Gastroesophageal sphincter (tissue), 4 donors: Measurements from ENCODE around the gene POLR2J3. TPM values are rescaled to one million over a fixed set of nuclear protein-coding genes. Genes with fewer than 3 reads are reported as not detected.
A peak's percentile ranks its signal among the peaks of the same experiment; 100 is the strongest.
"Not testable (repeated sequence)": the region's sequence is repeated elsewhere in the genome, so short reads cannot be mapped to it uniquely, and the experiment has no call there.

Experiments used
- ATAC-seq: fragments of 150-250 bp; one replicate; pipeline ENCODE4 v1.9.1; 2016; ENCODE audit warnings: mild to moderate bottlenecking, moderate library complexity
- H3K27ac ChIP-seq, 4 donors: fragments of 200-600 bp; sonication (generic) in 3 of 4; 1 replicate in 3 of 4; 2 replicates in 1 of 4; pipeline ENCODE4 v1.5.1; 2016 to 2019
- H3K27me3 ChIP-seq: fragments of 200-600 bp; sonication (generic); one replicate; pipeline ENCODE4 v1.5.1; 2019
- H3K36me3 ChIP-seq, 2 donors: fragments of 200-600 bp; sonication (generic); one replicate each; pipeline ENCODE4 v1.5.1; 2019; ENCODE audit warnings: control low read depth in 1 of 2
- H3K4me1 ChIP-seq, 3 donors: fragments of 200-600 bp; sonication (generic); 1 replicate in 2 of 3; 2 replicates in 1 of 3; pipeline ENCODE4 v1.5.1; 2016 to 2019; ENCODE audit warnings: control low read depth in 2 of 3
- H3K4me3 ChIP-seq, 2 donors: fragments of 200-600 bp; sonication (generic); one replicate each; pipeline ENCODE4 v1.5.1; 2019; ENCODE audit warnings: mild to moderate bottlenecking in 1 of 2, moderate library complexity in 1 of 2
- H3K9me3 ChIP-seq, 3 donors: fragments of 200-600 bp; sonication (generic); one replicate each; pipeline ENCODE4 v1.5.1; 2017 to 2019; ENCODE audit warnings: control low read depth in 2 of 3
- WGBS, 2 donors: methylation state at CpG; one replicate each; pipeline ENCODE4 v1.1.5; 2018; ENCODE audit warnings: low coverage in 1 of 2; 5-methylcytosine and 5-hydroxymethylcytosine counted together
- total RNA-seq, 4 donors: library from RNA; depleted of rRNA; stranded (reverse); fragments of >200 nt; gene quantifications; one replicate each; pipeline ENCODE4 v1.1.0, GENCODE V29; 2016

POLR2J3 gene
- total RNA-seq, 4 donors from 2014 or later, result 11.8 to 25.7 (median 17.5) TPM

GRCh38 chr7:102527822-102528793 is 44.3 kb downstream of the POLR2J3 start:
- not testable (repeated sequence) for H3K9me3 ChIP-seq, H3K4me1 ChIP-seq, H3K36me3 ChIP-seq, H3K4me3 ChIP-seq, H3K27ac ChIP-seq, H3K27me3 ChIP-seq
- WGBS, 2 donors, result no CpG with 5 or more reads among the region's 13 CpGs
- peak; percentile 32 for ATAC-seq

- H3K36me3 ChIP-seq, H3K4me1 ChIP-seq, H3K27ac ChIP-seq, H3K9me3 ChIP-seq, H3K4me3 ChIP-seq, ATAC-seq, H3K27me3 ChIP-seq: not testable (repeated sequence)
- WGBS, 2 donors, result no CpG with 5 or more reads among the region's 8 CpGs
These were observed 45.2 kb downstream of the POLR2J3 start for GRCh38 chr7:102527182-102527581.

GRCh38 chr7:102524803-102525202 is 47.6 kb downstream of the POLR2J3 start:
- H3K27ac ChIP-seq, H3K27me3 ChIP-seq, H3K36me3 ChIP-seq, ATAC-seq, H3K9me3 ChIP-seq, H3K4me1 ChIP-seq, H3K4me3 ChIP-seq: not testable (repeated sequence)
- no CpG with 5 or more reads among the region's 2 CpGs for WGBS, 2 donors

GRCh38 chr7:102520797-102521196 is 51.6 kb downstream of the POLR2J3 start:
- H3K9me3 ChIP-seq, H3K27me3 ChIP-seq, H3K4me1 ChIP-seq, H3K27ac ChIP-seq, ATAC-seq, H3K4me3 ChIP-seq, H3K36me3 ChIP-seq: not testable (repeated sequence)
- WGBS, 2 donors, result 83% methylated on average over 4 of the region's 5 CpGs; no CpG with 5 or more reads in 1 of the 2 donors

- not testable (repeated sequence) for H3K27me3 ChIP-seq, H3K4me1 ChIP-seq, H3K36me3 ChIP-seq, H3K9me3 ChIP-seq, H3K27ac ChIP-seq
- peak; percentile 97 for ATAC-seq
- no CpG with 5 or more reads among the region's 61 CpGs for WGBS, 2 donors
- H3K4me3 ChIP-seq, result peak within 1 kb of the TSS in 1 of 2 donors; percentile 43
These were observed 54.7 kb downstream of the POLR2J3 start, which contains the start of gene RASA4B for GRCh38 chr7:102517550-102518147. Gene RASA4B (minus strand): TSS chr7:102517777. CDS start chr7:102517710, 67 bp downstream.

Other genes with a start within 250 kb of the POLR2J3 start
- gene SPDYE6, start 216.1 kb downstream of the POLR2J3 start, total RNA-seq, result not detected
- gene PRKRIP1, start 176.2 kb downstream of the POLR2J3 start, total RNA-seq, result 10 to 100 TPM; 11.7 to 48.7 (median 24.4) TPM
- gene ORAI2, start 139.0 kb downstream of the POLR2J3 start, total RNA-seq, result 10 to 100 TPM in 1 of 4 donors, 1 to 10 TPM in 3; 3.3 to 15.6 (median 6.7) TPM
- 10 to 100 TPM in 3 of 4 donors, 1 to 10 TPM in 1; 9.7 to 31.6 (median 14.8) TPM for gene ALKBH4, start 107.7 kb downstream of the POLR2J3 start, total RNA-seq
- gene LRWD1, start 107.6 kb downstream of the POLR2J3 start, total RNA-seq, result 10 to 100 TPM in 3 of 4 donors, 1 to 10 TPM in 1; 7.5 to 24.4 (median 12.3) TPM
- 10 to 100 TPM in 3 of 4 donors, 1 to 10 TPM in 1; 6.7 to 24.1 (median 19.9) TPM for gene POLR2J, start 93.7 kb downstream of the POLR2J3 start, total RNA-seq
- 10 to 100 TPM in 1 of 4 donors, 1 to 10 TPM in 3; 6.1 to 34.3 (median 8.8) TPM for gene RASA4B, start 54.8 kb downstream of the POLR2J3 start, total RNA-seq
- gene UPK3BL2, start 28.9 kb downstream of the POLR2J3 start, total RNA-seq, result 1 to 10 TPM; 3.0 to 6.1 (median 4.4) TPM
- not detected for gene SPDYE2, start 21.4 kb downstream of the POLR2J3 start, total RNA-seq
- 10 to 100 TPM; 35.5 to 62.2 (median 44.2) TPM for gene RASA4, start 44.2 kb upstream of the POLR2J3 start, total RNA-seq
- gene UPK3BL1, start 70.2 kb upstream of the POLR2J3 start, total RNA-seq, result 10 to 100 TPM; 18.9 to 26.0 (median 23.6) TPM
- gene SPDYE2B, start 77.7 kb upstream of the POLR2J3 start, total RNA-seq, result not detected
- 1 to 10 TPM in 2 of 4 donors, under 1 TPM in 1, not detected in 1; 0.45 to 7.5 (median 5.3) TPM for gene POLR2J2, start 99.1 kb upstream of the POLR2J3 start, total RNA-seq
- gene FAM185A, start 176.4 kb upstream of the POLR2J3 start, total RNA-seq, result 10 to 100 TPM in 3 of 4 donors, 1 to 10 TPM in 1; 8.9 to 36.3 (median 13.0) TPM